Renal cortex interstitium (tissue), 15 donors: ENCODE measurements around the gene CHSY3. TPM values are rescaled to one million over a fixed set of nuclear protein-coding genes. Genes with fewer than 3 reads are reported as not detected.

ENCODE experiments used
- DNase-seq, 11 donors: peaks; one replicate each; pipeline ENCODE4 v3.0.0-alpha.2; 2013; ENCODE audit warnings: low read depth in 9 of 11, low spot score in 4 of 11; ENCODE audit errors: extremely low read depth in 1 of 11
- long read RNA-seq, 16 experiments: transcript quantifications; one replicate each; lab custom pipeline, GENCODE V29; 2026
- polyA plus RNA-seq, 3 donors: library from polyadenylated mRNA; unstranded; fragments of 120-200 nt; gene quantifications; one replicate each; pipeline ENCODE4 v1.2.1, GENCODE V29; 2013; ENCODE audit not compliant: insufficient read length in 3 of 3

Gene CHSY3
- polyA plus RNA-seq = 1 to 10 TPM; 3.0 to 4.0 (median 3.5) TPM
- long read RNA-seq, donor 1 = 0 reads
- long read RNA-seq, donor 2 = 0 reads
- long read RNA-seq, donor 3, partial matches to known transcripts = 5 of 5 reads
- long read RNA-seq, donor 3, other reads (novel, unspliced or antisense) = 0 of 5 reads
- long read RNA-seq, donor 4 = 0 reads
- long read RNA-seq, donor 5 = 0 reads
- long read RNA-seq, donor 6 = 0 reads
- long read RNA-seq, donor 7 = 0 reads
- long read RNA-seq, donor 8 = 0 reads
- long read RNA-seq, donor 9 = 0 reads
- long read RNA-seq, donor 10 = 0 reads
- long read RNA-seq, donor 11, partial matches to known transcripts = 5 of 5 reads
- long read RNA-seq, donor 11, other reads (novel, unspliced or antisense) = 0 of 5 reads
- long read RNA-seq, donor 12 = 0 reads
- long read RNA-seq, donor 13 = 0 reads
- long read RNA-seq, donor 14 = 0 reads
- long read RNA-seq, donor 15 = 0 reads
- long read RNA-seq, donor 16, partial matches to known transcripts = 10 of 10 reads
- long read RNA-seq, donor 16, other reads (novel, unspliced or antisense) = 0 of 10 reads

DNA sequence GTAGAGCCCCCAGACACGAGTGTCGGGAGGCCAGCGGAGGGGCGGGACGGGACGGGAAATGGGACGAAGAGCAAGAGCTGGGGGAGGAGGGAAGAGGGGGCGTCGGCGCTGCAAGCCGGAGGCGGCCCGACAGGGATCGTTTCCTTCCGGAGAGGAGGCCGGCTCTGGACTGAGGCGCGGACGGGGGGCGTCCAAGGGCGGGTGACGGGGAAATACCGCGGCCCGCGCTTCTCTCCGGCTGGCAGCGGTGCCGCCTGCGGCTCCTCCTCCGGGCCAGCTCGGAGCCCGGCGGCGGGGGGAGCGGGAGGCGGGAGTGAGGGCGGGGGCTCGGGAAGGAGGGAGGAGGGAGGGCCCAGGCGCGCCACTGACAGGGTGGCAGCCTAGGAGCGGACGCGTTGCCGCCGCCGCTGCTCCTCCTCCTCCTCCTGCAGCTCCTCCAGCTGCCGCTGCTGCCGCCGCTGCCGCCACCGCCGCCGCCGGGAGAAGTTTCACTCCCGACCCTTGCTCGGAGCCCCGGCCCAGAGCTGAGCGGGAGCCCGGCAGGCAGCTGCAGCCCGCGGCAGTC, at the start of gene CHSY3:
Gene CHSY3 (plus strand): TSS at position 364 of the 565 bp plus-strand sequence.
- peak in 9 of 11 donors; percentile 50 to 77 (median 67) for DNase-seq

DNA sequence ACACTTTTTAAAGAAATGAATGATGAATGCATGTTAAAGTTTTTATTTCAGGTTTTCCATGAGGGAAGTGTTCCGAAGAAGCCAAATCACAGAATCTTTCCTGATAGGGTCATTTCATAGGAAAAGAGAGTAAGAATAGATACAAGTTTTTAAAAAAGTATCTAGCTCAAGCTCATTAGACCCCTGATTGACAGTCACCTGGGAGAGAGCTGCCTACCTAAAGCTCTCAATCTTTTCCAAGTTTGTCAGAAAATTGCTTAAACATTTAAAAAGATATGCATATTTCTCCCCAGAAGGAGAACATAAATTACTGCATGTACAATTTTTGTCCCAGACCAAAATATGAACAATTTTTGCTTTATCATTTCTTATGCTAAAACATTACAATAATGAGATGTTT, 47.9 kb upstream of the CHSY3 start:
- no peak for DNase-seq

DNA sequence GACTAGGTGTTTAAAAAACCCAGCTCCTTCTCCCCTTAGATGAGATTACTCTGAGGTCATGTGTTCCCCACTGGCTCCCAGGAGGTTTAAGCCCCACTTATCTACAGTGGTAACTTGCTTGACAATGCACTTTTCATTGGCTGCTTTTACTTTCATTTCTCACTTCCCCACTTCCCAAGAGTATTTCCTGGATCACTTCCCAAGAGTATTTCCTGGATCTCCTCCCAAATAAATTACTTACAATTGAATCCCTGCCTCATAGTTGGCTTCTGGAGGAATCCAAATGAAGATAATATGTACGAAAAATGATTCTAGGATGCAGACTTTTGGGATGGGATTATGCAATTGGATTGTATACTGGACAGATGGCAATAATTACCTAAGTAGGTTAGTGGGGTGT, 47.1 kb upstream of the CHSY3 start:
- DNase-seq = no peak

DNA sequence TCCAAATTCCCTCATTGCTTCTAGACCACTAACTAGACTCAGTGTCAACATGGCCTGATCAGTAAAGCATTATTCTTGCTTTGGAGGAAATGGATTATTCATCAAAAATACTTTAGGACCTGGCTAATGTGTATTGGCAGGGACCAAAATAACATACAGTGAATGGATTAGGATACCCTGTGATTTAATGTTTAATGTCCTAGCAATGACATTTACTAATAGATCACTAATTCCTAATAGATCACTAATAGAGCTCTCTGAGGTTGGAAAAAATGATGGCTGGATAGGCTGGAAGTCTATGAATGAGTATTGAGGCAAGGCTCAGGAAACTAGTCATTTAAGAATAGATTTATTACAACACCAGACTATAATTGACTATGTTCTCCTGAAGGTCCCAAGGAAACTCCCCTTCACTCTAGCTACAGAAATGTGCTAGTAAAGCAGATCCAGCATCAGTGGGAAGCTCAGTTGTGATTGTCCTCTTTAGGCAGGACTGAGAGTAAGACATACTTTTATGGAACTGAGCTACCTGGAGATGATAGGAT, 46.1 kb upstream of the CHSY3 start:
- DNase-seq = no peak

DNA sequence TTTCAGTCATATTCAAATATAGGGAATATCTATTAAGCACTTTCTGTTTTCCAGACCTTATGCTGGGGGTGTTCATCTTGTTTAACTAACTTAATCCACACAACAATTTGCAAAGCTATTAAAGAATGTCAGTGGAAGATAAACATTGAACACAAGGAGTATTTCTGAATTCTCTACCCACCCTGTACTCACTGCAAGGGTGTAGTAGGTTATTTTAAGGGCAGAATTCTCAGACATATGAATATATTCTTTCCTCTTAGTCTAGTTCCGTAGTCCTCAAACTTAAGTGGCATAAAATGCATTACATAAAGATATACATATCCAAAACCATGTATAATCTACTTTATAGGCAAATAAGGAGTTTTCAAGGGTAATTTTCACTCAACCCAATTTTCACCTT, 19.9 kb upstream of the CHSY3 start:
- DNase-seq = no peak

DNA sequence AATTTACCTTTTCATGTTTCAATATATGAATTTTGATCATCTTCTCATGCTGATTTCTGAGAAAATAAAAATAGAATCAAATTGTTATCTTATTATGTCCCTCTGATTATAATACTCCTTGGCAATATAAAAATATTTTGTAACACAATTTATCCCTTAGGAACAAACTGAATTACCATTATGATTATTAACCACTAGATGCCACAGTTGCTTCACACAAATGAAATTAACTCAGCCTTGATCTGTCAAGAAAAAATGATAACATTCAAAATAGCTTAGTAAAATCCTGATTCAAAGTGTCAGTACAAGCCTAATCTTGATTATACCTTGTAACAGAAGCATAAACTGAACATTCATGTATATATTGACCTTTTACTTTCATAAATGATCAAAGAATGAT, 4.8 kb upstream of the CHSY3 start:
- DNase-seq = peak in 3 of 11 donors; percentile 6 to 8 (median 8)

DNA sequence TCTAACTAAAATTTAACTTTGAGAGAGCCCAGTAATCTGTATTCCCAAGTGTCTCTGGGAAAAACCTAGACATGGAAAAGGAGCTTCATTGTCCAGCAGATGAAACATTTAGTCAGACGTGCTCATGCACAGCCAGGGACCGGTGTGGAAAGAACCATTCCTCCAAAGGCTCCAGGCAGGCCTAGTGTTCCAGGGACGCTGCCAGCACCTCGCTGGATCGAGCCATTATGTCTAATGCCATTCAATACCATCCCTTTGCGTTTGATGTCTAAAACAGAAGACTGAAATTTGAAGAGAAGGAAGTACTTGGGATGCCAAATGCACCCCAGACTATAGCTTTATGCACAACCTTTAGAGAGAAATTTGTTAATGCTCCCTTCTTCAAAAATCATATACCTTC, 1.4 kb upstream of the CHSY3 start:
- no peak for DNase-seq

DNA sequence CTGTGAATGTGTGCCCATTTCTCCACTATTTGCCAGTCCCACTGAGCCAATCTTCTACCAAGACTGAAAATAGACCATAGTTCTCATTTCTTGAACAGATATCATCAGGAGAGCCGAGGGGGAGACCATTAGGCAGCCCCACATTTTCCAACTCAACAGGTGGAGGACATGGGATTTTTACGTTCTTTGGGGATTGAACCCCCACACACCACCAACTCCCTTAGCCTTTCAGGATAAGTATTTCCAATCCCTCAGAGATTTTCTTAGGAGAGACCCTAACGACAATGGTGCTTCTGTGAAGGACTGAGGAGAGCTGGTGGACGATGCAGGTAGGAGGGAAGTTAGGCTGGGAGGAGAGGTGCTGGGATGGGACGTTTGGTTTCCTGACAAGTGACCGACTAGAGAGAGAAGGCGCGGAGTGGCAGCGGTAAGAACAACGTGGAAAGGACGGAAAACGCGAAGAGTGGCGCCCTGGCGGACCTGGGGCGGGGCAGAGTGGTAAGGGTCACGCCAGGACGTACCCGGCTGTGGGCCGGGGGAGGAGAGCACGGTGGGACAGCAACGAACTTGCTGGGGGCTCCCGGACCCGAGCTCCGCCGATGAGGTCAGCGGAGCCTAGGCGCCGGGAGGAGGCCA, 681 bp upstream of the CHSY3 start:
- DNase-seq = peak in 2 of 11 donors; percentile 2 to 12

DNA sequence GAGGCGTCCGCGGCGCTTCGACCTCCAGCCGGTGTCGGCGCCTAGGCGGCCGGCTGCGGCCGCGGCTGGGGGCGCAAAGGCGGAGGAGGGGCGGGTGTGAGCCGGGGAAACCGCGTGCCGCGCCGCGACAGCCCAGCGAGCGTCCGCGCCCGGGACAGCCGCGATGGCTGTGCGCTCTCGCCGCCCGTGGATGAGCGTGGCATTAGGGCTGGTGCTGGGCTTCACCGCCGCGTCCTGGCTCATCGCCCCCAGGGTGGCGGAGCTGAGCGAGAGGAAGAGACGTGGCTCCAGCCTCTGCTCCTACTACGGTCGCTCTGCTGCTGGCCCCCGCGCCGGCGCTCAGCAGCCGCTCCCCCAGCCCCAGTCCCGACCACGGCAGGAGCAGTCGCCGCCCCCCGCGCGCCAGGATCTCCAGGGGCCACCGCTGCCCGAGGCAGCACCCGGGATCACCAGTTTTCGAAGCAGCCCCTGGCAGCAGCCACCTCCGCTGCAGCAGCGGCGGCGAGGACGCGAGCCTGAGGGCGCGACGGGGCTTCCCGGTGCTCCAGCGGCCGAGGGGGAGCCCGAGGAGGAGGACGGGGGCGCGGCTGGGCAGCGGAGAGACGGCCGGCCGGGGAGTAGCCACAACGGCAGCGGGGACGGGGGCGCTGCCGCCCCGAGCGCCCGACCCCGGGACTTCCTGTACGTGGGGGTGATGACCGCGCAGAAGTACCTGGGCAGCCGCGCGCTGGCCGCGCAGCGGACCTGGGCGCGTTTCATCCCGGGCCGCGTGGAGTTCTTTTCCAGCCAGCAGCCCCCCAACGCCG, 605 bp downstream of the CHSY3 start:
- peak in 6 of 11 donors; percentile 4 to 24 (median 12) for DNase-seq

DNA sequence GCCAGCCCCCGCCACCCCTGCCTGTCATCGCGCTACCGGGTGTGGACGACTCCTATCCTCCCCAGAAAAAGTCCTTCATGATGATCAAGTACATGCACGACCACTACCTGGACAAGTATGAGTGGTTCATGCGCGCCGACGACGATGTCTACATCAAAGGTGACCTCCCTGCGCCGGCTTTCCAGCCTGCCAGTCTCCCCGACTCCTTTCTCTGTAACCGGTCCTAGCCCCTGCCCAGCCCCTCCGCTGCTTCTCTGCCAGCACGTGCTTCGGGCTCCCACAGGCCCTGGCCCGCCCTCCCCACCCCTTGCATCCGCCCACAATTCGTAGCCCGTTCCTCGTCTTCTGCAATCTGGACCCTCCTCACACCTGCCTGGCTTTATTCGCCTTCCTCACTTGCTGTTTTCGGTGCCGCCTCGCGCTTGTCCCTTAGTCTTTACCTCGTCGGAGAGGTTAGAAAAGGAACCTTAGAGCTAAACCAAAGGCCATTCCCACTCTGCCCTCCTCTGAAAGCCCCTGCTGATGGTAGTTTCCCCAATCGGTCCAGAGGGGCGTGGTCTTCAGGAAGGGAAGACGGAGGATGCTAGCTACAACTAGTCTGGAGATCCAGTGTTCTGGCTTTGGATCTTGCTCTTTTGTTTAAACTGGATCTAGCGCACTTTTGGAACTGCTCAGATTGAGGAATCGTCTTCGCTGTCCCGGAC, 1.4 kb downstream of the CHSY3 start:
- peak in 7 of 11 donors; percentile 4 to 19 (median 14) for DNase-seq

DNA sequence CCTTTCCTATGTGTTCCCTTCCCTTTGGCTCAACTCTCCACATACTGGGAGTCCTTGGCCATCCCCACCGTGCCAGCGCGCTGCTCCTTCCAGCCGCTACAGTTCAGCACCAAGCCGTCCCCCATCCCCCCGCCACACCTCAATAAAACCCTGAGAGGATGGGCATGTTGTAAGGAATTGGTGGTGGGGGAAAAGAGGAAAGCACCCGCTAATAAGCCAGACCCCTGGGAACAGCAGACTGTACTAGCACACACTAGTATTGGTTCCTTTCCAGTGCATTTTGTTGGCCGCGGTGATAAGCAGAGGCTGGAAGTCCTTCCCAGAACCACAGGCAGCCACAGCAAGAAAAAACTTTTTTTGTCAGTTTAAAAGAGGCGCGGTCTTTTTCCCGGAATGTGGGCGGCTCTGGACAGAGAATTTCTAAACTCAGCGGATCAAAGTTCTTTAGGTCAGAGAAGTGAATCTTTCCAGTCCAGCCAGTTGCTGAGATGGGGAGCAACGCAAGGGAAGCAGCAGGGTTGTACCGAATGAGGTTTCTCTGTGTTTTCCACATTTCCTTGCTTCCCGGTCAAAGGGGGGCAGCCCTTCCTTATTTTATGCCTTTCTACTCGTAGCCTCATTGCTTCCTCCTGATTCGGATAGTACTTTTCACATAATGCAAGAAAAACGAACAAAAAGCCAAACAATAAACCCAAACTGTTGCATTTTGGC, 2.1 kb downstream of the CHSY3 start:
- DNase-seq = peak in 5 of 11 donors; percentile 4 to 17 (median 11)

DNA sequence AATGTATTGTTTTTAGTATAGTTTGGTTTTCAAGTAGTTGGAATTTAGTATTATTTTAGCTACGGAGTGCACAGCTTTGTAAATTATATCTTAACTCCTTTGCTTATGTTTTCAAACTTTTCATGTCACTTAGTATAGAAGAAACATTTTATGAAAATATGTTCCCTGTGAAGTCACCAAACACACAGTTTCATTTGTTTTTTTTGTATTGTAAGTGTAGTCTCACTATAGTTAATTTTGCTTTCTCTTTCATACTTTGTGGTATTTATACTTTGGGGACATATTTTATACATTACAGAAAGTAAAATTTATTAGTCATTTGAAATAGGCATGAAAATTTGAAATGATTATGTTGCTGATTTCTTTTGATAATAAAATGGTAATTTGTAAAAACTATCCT, 5.0 kb downstream of the CHSY3 start:
- no peak for DNase-seq

DNA sequence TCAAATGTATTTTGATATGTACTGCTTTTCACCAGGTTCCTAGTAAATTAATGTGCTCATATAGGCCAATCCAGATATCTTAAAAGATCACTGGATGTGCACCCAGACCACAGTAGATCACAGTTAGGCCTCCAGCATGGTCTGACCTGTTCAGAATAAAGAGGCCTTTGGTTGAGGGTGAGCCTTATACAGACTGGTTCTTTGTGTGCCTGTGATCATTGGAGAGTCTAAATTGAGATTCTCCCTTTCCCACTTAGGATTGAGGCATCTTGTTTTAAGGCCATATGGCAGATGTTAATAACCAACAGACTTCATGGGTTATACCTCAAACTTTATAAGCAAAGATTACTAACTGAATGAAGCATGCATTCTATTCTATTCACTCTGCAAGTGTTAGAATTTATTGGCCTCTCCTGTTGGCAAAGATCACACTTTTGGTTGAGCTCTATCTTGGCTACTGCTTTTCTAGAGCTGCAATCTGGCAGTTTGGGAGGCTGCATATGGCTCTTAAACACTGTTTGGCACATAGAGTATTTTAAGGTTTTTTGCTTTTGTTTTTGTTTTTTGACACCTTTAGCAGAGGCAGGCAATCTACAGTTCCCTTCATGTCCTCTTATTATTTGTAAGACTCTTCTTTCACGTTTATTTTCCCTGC, 8.5 kb downstream of the CHSY3 start:
- no peak for DNase-seq

DNA sequence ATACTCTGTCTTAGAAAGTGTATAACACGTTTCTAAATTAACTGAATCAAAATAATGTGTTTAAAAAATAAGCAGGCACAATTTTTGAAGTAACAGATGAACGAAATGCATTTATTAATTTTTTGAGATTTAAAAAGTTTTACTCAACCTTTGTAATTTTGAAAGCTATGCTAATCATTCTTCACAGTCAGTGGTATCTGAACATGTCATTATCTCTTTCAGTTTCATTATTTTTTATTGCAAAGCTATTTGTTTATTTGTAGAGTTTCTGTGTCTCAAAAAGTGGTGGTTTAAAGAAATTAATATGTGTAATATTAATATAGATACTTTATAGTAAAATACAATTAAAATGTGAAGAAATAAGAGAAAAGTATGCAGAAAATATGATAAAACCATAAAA, 11.2 kb downstream of the CHSY3 start:
- DNase-seq = no peak

DNA sequence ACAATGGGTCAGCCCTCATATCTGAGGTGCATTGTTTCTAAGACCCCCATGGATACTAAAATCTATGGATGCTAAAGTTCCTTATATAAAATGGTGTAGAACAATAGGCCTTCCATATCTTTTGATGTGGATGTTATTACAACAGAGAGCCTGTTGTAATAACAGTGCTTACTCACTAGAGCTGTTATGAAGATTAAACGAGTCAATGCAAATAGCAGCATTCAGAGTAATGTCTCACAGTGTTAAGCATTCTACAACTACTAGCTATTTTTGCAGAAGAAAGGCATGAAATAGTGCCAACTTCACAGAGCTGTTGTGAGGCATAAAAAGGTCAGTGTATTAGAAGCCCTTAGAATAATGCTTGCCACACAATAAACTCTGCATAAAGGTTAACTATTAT, 13.0 kb downstream of the CHSY3 start:
- DNase-seq = no peak

DNA sequence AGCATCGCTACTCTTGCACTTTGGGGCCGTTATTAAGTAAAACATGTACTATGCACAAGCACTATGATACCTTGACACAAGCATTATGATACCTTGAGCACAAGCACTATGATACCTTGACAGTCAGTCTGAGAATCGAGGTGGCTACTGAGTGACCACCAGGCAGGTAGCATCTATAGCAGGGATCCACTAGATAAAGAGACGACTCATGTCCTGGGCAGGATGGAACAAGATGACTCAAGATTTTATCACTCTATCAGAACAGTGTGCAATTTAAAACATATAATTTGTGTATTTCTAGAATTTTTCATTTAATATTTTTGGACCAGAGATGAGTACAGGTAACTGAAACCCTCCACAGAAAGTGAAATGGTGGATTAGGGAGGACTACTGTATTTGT, 16.9 kb downstream of the CHSY3 start:
- no peak for DNase-seq

DNA sequence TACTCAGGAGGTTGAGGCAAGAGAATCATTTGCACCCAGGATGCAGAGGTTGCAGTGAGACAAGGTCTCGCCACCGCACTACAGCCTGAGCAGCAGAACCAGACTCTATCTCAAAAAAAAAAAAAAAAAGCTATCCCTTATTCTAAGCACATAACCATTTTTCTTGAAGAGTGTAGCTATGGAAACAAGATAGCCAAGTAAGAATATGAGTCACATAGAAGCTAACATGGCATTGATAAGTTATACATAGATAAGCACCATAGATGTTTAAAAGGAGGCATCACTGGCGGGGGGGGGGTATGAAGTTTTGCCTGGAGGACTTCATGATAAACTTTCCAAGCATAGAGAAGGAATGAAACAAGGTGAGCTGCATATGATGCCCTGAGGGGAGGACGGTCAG, 26.0 kb downstream of the CHSY3 start:
- no peak for DNase-seq
